GM21360 (cell line): ENCODE data around the gene CKS2.

Experiments
- ATAC-seq: cut with Tn5 transposase; IDR thresholded peaks from one replicate; pipeline ENCODE4 v1.9.1; 2021; ENCODE audit warnings: mild to moderate bottlenecking, moderate library complexity; ENCODE audit not compliant: unreplicated experiment

Gene CKS2

DNA sequence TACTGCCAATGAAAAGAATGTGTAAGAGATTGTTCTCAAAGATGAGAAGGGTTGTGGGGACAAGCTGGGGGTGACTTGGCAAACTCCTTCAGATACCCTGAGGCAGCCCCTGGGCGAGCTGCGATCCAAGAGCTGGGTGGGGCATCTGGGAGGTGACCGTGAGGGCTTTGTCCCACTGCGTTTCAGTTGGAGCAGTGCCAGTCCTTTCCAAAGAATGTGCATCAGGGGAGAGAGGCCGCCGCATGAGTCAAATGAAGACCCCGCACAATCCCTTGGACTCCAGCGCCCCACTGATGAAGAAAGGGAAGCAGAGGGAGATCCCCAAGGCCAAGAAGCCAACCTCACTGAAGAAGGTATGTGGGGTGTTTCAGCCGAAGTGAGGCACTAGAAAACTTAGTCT, 35.7 kb downstream of the CKS2 start:
- no peak for ATAC-seq

DNA sequence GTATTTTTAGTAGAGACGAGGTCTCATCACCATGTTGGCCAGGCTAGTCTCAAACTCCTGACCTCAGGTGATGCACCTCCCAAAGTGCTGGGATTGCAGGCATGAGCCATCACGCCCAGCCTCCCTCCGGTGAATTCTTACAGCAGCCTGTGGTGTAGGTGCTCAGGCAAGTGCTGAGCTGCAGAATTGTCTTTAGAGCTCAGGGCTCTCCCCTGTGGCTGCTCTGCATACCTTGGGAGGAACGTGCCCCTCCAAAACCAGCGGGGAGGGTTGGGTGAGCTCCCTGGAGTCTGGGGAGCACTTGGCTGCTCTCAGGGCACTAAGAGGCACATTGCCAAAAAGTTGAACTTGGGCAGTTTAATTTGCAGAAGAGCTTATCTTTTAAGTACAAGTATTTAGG, 36.7 kb downstream of the CKS2 start:
- ATAC-seq: no peak

DNA sequence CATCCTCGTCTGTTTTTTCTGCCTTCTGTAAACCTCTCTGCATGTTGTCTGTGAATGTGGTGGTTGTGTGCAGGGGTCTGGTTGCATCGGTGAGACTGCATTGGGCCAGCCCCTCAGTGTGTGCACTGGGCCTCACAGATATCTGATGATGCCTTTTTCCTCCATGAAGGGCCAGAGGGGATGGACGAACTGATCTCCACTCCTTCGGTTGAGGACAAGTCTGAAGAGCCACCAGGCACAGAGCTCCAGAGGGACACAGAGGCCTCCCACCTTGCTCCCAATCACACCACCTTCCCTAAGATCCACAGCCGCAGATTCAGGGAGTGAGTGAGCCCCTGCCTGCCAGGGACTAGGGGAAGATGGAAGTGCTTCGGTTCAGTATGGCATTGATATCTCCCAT, 38.6 kb downstream of the CKS2 start:
- ATAC-seq: no peak

DNA sequence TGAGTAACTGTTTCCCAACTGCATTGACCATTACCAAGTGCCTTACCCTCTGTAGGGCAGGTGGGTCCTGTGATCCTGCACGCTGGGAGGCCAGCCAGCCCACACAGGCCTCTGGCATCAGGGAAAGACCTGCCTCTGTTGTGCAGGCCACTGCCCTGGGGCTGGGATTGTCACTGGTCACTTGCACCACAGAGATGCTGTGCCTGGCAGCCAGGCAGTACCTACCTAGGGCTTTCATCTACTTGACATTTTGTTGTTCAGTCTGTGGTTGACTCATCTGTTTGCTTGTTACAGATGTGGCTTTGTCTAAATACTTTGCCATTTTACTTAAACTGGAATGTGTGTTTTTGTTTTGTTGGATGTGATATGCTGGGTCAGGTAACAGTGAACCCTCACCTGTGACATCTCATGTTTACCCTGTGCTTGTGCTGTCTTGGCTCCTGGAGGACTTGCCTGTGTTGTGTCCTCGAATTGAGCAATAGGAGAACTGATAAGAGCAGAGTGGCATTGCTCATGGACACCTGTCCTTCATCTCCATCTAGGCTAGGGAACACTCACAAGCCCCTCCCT, 40.1 kb downstream of the CKS2 start:
- ATAC-seq: no peak

DNA sequence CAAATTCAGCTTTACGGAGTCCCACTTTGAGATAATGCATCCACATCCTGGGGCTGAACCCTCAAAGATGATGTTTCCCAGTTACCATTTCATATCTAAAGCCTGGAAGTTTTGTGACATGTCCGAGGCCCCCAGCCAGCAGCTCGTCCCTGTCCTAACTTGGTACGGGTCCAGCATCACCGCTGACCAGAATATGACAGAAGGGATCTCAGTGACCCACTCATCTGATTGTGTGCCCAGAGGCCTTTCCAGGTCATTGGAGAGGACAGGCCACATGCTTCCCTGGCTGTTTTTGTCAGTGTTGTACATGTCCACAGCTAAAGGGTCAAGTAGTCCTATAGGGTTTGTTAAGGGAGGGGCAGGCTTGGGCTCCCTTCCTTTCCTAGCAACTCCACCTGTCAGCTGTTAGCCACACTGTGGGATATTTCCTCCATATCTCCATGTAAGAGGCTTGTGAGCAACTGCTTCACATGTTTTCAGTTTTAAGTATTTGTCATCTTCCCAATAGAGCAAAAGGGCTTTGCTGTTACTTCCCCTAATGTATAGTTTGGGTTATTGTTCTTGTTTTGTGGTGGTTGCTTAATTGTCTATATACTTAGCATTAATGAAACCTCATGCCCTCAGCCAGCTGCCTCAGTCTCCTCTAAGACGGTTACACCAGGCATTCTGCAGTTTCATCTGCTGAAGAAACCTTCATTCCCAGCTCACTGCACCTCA, 40.7 kb downstream of the CKS2 start:
- no peak for ATAC-seq

DNA sequence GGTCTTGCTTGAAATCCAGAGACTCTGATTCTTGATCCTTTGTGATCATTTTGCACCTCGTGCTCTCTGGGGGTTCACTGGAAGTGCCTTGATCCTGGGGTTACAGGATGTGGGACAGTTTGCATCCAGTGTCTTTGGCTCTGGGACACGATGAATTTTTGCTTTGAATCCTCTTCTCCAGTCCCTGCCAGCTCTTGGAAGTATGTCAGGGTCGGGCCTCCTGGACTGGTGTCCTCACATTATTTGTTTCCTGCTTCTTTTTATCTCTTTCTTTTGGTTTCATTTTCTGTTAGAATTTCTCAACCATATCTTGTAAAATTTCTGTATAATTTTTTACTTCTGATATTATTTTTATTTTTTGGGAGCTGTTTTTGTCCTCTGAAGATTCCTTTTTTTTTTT, 41.5 kb downstream of the CKS2 start:
- ATAC-seq: no peak

DNA sequence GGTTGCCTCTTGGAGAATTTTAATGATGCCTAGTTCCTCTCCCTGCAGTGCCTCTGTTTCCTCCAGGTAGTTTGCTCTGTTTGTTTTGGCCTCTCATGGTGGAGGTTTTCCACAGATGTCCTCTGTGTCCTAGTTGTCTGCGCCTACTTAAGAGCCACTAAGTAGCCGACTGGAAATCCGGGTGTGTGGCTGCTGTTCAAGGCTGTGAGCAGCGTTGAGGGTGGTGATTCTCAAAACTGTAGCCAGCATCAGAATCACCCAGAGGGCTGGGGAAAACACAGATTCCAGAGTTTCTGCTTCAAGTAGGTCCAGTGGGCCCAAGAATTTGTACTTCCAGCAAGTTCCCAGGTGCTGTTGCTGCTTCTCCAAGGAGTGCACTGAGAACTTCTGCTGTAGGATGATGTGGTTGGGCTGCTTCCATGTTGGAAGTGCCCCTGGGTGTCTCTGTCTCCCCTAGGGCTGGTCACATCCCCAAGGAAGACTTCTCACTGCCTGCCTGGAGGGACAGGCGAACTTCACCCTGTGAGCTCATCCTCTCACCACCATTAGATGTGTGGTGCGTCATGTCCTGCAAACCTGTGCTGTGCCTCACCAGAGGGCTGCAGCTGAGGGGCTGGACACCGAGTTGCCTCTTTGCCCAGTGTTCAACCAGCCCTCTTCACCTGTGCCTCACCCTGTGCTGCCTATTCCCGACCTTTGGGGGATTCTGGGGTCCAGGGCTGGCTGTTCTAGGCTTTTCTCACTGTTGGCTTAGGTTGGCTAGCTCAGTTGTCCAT, 42.1 kb downstream of the CKS2 start:
- ATAC-seq: no peak

DNA sequence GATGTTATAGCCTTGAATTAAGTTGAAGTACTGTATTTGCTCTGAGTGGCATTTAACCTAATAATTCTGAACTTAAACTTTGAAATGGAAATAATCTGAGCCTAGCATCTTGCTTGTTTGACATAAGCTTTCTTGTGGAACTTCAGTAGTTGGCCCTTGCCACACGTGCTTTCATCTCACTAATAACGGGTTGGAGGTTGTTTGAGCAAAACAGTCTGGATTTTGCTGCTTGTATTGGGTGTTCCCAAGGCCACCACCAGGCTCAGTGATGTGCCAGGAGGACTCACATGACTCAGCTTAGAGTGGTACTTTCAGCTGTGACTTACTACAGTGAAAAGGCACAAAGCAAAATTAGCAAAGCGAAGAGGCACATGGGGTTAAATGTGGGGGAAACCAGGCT, 43.0 kb downstream of the CKS2 start:
- ATAC-seq: no peak

DNA sequence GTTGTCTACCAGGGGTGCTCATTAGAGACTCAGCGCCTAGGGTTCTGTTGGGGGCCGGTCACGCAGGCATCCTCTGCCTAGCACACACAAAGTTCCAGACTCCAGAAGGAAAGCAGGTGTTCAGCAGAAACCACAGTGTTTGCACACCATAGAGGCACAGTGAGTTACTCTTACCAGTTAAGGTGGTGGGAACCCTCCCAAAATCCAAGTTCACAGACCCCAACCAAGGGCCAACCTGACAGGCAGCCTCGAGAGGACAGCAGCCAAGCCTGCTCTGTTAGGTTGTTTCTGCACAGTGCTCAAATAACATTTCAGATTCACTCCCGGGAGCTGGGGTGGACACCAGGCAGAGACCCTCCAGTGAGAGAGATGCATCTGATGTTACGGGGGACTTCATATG, 43.5 kb downstream of the CKS2 start:
- no peak for ATAC-seq

DNA sequence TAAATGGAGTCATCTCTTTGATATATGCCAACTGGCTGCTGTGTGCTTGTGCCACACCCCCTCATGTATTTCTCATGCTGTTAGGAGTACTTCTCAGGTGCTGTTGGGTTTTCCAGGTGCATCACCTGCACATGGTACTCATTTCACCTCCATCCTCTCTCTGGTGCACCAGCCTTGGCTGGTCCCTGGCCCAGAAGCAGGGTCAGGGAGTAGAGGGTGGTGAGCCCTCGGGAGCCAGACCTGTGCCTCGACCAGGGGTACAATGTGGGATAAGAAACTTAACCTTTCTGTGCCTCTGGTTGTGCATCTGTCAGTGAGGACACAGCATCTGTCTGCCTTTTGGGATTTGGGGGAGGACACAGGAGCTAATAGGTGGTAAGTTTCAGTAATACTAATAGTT, 45.8 kb downstream of the CKS2 start:
- no peak for ATAC-seq

DNA sequence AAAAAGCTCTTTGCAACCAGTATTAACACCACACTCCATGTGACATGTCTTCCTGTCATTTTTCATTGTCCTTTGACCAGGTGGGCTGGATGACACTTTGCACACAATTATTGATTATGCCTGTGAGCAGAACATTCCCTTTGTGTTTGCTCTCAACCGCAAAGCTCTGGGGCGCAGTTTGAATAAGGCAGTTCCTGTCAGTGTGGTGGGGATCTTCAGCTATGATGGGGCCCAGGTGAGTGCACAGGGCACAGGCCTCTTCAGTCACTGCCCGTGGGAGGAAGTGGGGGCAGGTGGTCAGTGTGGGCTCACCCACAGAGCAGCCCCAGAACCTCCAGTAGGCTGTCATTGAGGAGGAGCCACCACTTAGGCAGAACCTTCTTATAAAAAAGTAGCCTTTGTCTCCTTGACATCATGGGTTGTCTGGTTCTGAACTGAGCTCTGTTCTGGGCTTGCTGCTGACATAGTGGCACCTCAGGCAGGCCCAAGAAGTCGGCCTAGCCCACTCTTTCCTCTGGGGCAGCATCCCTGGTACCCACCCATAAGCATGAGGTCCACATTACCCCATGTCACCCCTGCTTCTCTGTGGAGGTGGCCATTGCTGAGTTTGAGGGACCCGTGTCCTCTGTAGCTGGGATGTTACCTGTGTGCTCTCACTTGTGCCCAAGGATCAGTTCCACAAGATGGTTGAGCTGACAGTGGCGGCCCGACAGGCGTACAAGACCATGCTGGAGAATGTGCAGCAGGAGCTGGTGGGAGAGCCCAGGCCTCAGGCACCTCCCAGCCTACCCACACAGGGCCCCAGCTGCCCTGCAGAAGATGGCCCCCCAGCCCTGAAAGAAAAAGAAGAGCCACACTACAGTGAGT, 46.6 kb downstream of the CKS2 start:
- no peak for ATAC-seq

DNA sequence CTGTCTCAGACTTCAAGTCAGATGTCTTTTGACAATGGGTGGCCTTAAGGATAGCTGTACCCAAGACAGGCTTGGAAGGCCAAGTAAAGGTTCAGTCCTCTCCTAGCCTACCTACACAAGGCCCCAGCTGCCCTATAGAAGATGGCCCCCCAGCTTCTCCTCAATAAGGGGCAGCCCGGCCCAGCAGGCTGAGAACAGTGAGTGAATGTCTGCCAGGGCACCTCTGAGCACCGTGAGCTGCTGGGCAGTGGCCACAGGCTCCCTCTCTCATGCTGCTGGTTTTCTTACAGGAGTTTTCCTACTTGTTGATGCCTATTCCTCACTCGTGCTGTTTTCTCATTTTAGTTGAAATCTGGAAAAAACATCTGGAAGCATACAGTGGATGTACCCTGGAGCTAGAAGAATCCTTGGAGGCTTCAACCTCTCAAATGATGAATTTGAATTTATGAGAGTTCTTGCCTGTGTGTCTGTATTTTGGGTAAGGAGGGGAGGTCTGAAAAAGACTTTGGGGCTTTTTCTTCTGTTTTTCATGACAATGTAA, 47.5 kb downstream of the CKS2 start:
- ATAC-seq: no peak

DNA sequence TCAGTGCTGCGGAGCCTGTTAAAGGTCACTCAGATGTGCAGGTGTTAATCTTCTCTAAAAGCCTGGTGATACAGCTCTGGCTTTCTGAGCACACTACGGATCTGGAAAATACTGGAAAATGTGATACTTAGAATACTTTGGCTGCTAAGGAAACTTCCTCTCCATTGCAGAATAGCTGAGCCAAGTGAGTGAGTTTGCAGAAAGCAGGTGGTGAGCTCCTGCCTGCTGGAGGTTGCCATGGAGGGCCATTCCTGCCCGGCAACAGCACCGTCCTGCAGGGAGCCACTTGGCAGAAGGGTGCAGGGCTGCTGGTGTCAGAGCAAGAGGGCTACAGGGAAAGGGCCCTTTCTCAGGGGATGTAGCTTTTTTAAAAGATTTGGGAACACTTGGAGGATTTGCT, 48.0 kb downstream of the CKS2 start:
- no peak for ATAC-seq

DNA sequence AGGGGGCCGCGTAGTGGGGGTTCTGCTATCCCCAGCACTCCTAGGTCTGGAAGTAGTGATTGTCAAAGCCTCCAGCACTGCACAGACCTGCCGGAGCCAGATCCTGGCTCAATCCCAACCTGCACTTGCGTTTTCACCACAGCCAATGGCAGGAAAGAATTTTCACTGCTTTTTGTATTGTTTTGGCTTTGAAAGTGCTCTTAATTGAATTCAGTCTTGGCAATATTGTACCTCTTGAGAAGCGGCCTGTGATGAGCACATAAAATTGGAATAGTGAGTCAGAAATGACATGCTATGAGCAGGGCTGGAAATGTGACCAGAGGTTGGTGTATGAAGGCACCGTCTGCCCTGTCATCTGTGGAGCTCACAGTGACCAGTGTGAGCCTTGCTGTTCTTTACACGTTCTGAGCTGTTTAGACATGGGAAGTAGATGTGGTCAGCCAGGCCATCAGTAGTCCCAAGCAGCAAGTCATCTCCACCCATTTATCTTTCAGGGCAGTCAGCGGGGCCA, 48.8 kb downstream of the CKS2 start:
- no peak for ATAC-seq

DNA sequence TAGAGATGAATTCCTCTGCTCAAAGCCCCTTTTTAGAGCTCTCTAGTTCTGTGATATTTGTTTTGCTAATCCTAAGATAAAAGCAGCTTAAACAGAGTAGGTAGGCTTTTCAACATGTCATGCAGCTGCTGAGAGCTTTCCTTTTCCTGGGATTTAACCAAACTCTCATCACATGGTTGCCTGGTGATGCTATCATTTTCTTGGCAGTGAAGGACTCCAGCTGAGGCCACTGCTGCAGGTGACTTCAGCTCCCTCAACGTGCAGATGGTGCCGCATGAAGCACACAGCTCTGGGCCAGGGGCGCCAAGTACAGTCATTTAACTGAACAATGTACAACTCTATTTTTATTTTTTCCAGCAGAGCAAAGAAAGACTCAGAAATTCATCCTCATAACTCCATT, 49.5 kb downstream of the CKS2 start:
- no peak for ATAC-seq

DNA sequence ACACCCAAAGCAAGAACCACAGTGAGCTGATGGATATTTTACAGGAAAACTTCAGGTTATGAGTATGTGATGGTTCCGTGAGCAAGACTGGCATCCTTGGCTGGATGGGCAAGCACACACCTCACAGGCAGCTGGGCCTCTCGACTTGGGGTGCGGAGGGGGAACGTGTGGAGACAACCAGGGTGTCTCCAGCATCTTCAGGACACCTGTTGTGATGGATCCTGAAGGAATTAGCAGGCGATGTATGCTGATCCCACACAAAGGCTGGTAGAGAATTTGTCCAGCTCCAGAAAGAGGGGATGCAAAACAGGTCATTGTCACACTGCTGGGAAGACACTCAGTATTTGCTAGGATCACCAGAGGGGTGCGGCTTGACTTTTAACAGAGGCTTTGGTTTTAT, 50.0 kb downstream of the CKS2 start:
- ATAC-seq: no peak

DNA sequence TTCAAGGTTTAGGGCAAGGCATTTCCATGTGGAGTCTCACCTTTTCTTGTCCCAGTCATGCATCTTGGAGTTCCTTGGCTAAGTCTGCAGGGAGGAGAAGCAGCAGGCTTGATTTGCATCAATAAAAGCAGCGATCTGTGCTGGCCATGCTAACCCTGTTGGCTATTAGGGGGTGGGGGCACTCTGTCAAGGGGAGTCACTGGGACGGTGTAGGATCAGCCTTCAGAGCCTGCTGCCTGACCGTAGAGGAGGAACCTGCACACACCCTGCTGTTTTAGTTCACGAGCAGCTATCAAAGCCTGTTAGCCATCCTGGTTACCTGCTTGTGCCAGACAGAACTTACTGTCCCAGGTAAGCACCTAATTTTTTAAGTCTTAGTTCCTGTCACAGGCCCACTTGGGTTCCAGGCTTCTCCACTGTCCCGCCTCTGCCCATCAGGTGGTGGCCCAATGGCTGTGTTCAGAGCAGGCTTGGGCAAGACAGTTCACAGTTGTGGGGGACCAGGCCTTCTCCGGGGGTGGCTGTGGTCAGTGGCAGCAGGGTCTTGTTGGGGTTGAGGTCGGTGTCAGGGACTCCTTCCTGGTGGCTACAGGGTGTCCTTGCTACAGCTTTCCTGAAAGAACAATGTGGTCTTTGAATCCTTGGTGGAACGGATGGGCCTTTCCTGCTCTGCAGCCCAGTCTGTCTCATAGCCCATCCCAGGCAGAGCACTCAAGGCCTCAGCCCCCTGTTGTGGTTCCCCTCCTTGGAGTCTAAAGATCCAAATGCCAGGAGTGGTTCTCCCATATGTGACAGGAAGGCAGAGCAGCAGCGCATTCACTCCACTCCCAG, 51.0 kb downstream of the CKS2 start:
- ATAC-seq: no peak

DNA sequence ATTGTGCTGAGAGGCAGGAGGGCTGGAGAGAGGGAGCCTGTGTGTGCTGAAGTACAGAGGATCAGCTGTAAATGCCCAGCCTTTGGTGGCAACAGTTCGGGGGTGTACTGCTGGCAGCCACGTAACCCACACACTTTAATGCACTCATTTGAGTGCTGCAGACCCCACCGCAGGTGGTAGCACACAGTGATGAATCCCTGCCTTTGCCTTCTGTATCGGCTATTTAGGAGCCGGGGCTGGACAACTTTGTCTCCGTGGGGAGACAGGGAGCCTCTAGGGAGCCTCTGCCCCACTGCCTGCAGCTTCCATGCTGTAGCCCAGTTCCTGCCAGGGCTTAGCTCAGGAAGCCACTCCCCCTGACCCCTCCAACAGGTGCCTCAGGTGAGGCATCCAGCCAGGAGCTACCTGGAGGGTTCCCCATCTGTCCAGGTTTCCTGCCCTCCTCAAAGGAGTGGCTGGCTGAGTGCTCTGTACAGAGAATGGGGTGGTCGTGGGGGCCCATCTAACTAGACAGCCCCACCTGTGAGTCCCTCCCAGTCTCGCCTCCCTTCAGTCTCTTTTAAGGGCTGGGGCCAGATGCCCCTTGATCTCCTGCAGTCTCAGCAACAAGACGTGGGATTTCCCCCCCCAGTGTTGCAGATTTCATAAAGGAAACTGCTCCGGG, 51.8 kb downstream of the CKS2 start:
- ATAC-seq: no peak

DNA sequence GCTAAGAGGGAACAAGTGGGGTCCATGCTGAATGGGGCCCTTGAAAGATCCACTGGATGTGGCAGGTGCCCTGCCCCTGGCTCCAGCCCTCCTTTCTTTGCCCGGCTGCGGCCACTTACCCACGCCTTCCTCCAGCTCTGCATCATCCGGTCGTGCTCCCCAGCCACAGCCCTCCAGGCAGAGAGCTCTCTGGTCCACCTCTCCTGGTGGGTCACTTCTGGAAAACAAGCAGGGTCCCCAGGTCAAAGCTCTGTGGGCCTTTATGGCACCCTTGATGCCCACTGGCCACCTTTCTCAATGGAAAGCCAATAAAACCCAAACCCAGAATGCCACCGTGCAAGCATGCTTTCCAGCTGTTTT, 52.3 kb downstream of the CKS2 start:
- ATAC-seq: no peak
